Skin of body (tissue), 2 donors: Measurements from ENCODE around the gene TPM4. TPM values are rescaled to one million over a fixed set of nuclear protein-coding genes. Genes with fewer than 3 reads are reported as not detected.
"Not testable (repeated sequence)": the region's sequence is repeated elsewhere in the genome, so short reads cannot be mapped to it uniquely, and the experiment has no call there.

Source experiments
- DNase-seq: peaks from one replicate; lab custom pipeline; 2025; lab: John Stamatoyannopoulos, UW
- total RNA-seq: library from RNA; depleted of rRNA; stranded (reverse); fragments of >200 nt; gene quantifications from one replicate; pipeline ENCODE4 v1.2.3, GENCODE V29; 2014

TPM4 gene
- 264 TPM for total RNA-seq

DNA sequence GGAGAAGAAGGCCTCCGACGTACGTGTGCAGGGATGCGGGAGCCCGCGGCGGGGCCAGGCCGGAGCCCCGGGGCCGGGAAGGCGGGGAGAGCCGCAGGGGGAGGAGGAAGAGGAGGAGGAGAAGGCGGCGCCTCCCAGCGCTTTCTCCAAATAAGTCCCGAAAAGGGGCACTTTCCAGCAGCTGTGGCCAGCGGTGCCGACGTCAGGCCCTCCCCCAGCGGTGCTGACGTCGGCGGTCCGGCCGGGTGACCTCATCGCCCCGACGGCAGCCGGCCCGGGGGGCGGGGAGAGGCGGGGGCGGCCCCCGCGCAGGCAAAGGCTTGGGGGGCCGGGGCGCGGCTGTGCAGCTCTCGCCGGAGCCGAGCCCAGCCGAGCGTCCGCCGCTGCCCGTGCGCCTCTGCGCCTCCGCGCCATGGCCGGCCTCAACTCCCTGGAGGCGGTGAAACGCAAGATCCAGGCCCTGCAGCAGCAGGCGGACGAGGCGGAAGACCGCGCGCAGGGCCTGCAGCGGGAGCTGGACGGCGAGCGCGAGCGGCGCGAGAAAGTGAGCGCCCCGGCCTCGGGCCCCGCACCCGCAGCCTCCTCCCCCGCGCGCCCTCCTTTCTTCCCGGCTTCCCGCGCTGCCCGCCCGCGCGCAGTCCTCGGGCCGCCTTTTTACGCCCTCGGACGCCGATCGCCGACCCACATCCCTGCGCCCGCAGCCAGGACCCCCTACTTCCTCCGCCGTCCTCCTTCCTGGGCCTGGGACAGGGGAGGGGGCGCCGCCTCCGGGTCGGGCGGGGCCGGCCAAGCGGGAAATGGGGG lies at the start of gene TPM4:
TPM4 (plus strand) TSS at position 342 of the 804 bp plus-strand sequence; CDS start at position 413, 71 bp downstream.
- DNase-seq = peak; percentile 94

DNA sequence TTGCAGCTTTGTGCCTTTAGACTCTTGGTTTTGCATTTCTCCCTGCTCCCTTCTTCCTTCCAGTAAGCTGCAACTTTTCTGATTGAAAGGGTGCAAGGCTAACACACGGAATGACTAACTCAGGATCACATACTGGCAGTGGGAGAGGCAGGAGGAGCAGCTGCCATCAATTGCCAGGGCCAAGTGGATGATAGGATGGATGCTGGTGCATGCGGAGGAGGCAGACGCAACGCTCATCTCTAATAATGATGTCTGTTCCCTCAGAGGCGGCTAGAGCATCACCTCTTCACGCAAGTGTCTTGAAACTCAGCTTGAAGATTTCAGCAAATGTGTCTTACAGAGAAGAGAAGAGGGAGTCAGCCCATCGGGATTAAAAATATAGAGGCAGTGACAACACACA lies 49.5 kb upstream of the TPM4 start:
- no peak for DNase-seq

DNA sequence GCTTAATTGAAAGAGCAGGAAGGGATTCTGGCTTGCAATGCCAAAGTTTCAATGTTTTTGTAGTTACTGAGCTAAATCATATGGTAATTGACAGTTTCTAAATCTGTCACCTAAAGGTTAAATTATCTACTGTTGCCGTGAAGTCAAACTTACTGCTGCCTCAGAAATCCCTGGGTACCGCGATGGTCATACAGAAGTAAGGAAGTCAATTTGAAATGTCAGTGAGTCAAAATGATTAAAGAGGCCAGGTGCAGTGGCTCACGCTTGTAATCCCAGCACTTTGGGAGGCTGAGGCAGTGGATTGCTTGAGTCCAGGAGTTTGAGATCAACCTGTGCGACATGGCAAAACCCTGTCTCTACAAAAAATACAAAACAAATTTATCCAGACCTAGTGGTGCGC lies 48.8 kb upstream of the TPM4 start:
- no peak for DNase-seq

DNA sequence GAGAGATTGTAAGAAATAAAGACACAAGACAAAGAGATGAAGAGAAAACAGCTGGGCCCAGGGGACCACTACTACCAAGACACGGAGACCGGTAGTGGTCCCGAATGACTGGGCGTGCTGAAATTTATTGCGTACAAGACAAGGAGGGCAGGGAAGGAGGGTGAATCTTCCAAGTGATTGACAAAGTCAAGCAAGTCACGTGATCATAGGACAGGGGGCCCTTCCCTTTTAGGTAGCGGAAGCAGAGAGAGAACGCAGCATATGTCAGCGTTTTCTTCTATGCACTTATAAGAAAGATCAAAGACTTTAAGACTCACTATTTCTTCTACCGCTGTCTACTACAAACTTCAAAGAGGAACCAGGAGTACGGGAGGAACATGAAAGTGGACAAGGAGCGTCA lies 46.1 kb upstream of the TPM4 start:
- DNase-seq = not testable (repeated sequence)

DNA sequence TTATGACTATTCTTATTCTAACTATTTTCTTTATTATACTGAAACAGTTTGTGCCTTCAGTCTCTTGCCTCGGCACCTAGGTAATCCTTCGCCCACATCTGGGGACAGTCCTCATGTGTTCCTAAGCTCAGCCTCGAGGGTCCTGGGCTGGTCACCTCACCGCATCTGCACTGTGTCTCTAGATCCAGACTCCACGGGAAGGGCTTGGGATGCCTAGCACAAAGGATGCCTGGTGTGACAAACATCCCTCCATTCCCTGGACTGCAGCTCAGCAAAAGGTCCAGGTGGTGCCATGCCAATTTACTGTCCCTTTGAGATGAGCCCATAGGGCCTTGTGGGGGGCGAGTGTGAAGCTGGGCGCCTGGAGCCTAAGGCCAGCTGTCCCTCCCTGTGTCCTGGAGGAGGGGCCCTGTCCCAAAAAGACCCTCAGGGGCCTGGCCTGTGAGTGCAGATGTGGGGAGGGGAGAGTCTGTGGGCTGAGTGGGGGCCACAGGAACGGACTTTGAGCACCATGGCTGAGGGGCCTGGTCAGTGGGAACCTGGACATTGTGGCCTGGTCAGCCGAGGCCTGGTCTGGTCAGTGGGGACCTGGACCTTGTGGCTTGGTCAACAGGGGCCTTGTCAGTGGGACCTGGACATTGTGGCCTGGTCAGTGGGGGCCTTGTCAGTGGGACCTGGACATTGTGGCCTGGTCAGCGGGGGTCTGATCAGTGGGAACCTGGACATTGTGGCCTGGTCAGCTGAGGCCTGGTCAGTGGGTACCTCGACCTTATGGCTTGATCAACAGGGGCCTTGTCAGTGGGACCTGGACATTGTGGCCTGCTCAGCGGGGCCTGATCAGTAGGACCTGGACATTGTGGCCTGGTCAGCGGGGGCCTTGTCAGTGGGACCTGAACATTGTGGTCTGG lies 45.1 kb upstream of the TPM4 start:
- DNase-seq = no peak

DNA sequence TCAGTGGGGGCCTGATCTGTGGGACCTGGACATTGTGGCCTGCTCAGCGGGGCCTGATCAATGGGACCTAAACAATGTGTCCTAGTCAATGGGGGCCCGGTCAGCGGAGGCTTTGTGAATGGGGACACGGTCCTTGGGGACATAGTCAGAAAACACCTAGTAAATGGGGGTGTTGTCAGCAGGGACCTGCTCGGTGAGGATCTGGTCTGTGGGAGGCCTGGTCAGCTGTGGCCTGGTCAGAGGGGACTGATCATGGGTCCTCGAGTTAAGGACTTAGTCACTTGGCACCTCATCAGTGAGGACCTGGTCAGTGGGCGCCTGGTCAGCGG lies 44.5 kb upstream of the TPM4 start:
- no peak for DNase-seq

DNA sequence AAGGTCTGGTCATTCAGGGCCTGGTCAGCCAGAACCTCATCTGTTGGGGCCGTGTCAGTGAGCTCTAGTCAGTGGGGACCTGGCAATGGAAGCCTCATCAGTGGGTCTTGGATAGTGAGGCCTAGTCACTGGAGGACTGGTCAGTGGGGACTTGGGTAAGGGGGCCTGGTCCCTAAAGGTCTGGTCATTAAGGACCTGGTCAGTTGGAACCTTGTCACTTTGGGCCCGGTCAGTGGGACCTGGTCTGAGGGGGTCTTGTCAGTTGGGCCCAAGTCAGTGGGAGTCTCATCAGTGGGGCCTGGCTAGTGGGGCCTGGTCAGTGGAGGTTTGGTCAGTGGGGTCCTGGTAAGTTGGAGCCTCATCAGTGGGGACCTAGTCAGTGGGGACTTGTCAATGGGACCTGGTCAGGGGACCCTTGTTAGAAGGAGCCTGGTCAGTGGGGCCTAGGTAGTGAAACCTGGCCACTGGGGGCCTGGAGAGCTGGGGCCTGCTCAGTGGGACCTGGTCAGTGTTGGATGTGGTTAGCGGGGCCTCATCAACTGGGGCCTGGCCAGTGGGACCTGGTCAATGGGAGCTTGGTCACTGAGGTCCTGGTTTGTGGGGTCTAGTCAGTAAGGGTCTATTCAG lies 43.7 kb upstream of the TPM4 start:
- DNase-seq = no peak

DNA sequence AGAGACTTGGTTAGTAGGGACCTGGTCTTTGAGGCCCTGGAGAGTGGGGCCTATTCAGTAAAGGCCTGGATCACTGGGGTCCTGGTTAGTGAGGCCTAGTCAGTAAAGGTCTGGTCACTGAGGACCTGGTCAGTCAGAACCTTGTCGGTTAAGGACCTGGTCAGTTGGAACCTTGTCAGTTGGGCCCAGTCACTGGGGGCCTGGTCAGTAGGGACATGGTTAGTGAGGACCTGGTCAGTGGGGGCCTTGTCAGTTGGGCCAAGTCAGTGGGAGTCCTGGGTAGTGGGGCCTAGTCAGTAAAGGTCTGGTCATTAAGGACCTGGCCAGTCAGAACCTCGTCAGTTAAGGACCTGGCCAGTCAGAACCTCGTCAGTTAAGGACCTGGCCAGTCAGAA lies 43.2 kb upstream of the TPM4 start:
- no peak for DNase-seq

DNA sequence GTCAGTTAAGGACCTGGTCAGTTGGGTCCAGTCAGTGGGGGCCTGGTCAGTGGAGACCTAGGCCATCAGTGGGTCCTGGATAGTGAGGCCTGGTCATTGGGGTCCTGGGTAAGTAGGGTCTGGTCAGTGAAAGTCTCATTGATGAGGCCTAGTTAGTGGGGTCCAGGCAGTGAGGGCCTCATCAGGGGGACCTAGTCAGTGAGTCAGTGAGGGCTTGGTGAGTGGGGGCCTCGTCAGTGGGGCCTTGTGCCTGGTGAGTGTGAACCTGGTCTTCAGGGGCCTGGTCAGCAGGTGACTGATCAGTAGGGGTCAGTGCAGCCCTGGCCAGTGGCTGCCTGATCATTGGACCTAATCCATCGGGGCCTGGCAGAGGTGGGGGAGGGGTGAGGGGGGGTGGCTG lies 42.6 kb upstream of the TPM4 start:
- no peak for DNase-seq

DNA sequence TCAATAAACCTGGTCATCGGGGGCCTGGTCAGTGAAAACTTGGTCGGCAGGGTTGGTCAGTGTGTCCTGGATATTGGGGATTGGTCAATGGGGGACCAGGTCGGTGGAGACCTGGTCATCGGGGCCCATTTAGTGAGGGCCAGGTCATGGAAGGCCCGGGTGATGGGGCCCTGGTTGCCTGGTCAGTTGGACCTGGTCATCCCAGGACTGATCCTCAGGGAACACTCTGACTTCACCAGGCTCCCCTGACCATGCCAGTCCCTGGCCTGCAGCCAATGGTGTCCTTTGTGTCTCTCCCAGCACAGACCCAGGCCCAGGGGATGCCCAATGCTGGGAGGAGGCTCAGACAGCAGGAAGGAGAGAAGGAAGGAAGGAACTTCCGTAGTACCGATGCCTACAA lies 42.1 kb upstream of the TPM4 start:
- no peak for DNase-seq

DNA sequence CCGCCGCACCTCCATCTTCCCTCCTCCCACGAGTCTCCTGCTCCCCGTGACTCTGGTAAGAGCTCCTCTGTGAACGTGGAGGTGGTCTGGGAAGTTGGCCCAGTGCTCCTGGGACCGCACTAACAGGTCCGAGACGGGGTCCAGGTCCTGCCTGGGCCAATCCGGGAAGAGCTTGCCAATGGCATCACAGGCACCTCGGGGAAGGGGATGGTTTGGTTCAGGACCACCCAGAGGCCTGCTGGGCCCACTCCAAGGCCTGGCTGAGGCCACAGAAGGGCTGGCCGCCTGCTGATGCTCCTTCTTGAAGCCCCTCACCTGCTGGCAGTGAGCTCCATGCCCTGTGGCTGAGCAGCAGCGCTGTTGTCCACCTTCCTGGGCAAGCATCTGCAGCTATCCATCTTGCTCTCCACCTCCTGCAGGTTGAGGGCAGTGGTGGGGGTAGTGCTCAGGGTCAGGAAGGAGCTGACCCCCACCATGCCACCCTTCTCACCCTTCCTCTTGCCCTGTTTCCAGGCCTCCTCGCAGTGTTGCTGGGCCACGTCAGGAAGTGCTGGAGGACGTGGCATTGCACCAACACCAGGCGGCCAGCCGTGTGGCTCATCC lies 41.2 kb upstream of the TPM4 start:
- no peak for DNase-seq

DNA sequence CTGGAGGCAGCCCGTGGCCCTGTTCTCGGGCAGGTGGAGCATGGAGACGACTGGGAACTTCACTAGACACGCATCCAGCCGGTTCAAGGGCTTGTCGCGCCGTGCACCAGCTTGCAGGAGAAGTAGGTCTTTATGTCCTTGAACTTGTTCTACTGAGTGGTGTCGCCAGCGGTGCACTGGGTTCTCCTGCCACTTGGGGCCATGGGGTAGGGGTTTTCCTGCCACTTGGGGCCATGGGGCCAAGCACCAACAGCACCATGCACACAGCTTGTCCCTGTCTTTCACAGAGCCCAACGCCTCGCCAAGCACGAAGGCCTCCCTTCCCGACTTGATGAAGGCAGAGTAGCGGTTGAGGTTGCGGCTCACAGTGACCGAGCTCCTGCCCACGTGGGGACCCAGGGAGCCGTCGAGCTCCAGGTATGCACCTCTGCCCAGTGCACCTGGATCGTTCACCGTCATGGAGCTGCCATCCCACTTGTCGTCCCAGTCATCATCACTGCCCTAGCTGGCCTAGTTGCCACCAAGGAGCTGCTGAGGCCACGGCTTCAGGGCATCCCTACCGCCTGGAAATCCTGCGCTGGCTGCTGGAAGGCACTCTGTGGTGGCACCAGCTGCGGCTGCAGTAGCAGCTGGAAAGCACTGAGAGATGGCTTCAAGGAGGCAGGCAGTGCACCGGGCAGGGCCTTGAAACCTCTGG lies 40.5 kb upstream of the TPM4 start:
- no peak for DNase-seq

DNA sequence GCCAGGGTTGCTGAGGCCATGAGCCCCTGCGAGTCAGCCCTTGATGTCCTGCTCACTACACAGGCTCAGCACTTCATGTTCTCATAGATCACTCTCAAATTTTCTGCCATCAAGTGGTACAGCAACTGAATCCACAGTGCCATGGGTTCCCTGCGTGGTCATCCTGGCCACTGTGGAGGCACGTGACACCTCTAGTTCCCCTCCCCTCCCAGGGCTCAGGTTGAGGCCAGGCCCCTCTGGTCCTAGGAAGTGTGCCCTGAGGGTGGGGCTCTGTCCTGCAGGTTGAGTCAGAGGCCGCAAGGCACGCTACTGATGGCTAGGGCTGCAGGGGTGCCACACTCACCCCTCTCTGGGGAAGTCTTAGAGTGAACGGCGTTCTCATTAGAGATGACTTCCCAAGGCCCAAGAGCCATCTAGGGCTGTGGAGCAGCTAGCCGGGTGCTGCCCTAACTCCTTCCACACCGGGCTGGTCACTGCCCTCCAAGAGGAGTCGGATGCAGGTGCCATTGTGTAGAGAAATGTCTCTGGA lies 39.8 kb upstream of the TPM4 start:
- no peak for DNase-seq

DNA sequence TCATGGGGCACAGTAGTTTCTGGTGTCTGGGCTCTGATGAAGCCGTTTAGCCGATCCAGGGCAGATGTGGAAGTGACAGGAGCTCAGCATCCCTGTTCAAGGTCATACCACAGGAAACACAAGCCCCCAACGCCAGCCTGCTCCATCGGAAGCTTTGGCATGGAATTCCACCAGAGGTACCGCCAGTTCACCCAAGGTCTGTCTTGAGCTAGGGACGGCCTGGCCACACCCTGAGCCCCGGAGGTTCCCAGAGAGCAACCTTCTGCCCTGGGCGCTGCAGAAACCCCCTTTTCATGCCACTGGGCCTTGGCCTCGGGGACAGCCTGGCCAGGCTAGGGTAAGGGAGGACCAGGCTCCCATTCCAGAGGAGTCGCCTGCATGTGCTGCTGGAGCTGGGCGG lies 39.4 kb upstream of the TPM4 start:
- no peak for DNase-seq

DNA sequence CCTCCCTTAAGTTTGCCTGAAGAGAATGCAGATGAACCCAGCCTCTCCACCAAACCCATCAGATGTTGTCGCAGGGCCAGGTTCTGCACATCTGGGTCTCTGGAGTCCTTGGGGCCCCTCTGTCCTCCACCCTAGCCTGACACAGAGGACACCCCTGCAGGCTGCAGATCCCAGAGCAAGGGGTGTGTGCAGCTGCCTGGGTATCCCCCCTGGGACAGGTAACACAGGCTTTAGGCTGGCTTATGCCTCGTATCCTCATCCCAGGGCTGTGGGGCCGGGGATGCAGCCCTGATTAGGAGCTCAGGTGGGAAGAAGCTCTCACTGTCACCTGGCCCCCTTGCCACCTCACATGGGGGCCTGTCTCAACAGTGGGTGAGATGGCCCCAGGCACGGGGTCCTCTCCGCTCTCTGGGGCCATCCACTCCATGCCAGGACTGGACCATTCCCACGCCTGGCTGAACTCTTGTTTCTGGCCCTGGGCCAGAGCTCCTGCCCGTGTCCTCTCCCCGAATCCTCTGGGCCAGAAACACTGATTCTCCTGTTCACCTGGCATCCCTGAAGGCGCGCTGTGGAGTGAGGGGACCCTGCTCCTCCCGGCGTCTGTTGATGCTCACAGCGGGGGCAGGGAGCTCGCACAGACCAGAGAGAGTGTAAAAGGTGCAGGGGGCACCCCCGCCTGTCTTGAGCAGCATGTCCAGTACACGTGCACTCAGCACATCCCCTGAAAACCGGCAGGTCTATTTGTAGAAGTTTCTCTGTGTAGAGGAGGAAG lies 38.7 kb upstream of the TPM4 start:
- DNase-seq = no peak

DNA sequence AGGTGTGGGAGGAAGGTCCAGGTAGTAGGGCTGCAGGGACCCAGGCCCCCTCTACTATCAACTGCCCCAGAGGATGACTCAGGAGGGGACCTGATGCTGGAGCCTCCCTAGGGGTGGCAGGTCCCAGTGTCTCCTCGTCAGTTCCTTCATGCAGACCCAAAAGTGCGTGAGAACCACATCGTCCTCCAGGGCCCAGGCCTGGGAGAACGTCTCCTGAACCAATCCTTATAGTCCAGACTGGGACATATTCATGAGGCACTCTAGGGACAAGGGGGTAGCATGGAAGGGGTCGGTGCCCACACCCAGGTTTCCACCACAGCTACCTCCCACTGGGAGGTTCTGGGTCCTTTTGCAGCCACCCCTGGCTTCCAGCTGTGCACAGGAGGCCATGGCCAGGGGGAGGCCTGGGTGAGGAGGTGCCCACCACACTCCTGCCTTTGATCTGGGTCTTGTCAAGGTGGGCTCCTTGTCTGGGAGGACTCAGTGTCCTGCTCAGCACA lies 38.0 kb upstream of the TPM4 start:
- no peak for DNase-seq

DNA sequence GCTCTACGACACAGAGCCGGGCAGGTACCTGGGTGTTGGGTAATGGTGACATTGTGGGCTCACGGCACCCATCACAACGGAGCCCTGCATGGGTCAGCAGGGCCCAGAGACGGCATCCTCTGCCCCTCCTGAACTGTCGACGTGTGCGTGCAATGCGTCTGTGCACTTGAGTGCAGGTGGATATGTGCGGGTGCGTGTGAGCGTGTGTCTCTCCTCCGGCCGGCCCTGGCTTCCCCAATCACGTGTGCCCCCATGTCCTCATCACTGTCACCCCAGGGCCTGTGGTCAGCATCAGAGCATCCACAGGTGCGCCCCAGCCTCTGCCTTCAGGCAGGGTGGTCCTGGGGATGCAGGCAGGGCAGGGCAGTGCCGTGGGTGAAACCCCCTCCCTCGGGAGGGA lies 37.2 kb upstream of the TPM4 start:
- DNase-seq = no peak

DNA sequence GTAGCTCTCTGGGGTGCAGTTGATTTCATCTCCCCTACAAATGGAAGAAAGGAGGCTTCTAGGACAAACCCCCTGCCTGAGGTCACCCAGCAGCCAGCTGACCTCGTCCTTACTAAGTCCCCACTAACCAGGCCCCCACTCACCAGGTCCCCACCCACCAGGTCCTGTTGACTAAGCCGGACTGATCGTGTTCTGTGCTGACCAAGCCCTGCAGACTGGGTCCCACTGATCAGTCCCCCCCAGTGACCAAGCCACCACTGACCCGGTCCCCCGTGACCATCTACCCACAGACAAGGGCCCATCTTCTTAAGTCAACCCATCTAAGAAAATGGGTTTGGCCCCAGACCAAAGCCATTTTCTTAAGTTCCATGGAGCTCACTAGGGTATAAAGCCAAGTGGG lies 36.8 kb upstream of the TPM4 start:
- DNase-seq = no peak

DNA sequence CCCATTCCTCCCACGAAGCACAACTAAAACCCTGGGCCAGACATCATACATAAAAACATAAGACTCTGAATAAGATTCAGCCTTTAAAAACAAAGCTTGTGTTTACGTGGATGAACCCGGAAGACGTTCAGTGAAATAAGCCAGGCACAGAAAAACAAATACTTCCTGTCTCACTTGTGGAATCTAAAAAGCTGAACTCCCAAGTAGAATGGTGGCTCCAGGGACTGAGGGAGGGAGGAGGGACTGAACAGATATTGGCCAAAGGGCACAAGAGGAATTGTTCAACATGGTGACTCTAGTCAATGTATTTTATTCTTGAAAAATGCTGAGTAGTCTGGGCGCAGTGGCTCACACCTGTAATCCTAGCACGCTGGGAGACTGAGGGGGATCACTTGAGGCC lies 35.7 kb upstream of the TPM4 start:
- no peak for DNase-seq
